AG04450 (cell line): ENCODE data around the gene PBX1. TPM values are rescaled to one million over a fixed set of nuclear protein-coding genes. Genes with fewer than 3 reads are reported as not detected.

ENCODE experiments used
- CTCF ChIA-PET: fragments of 300-600, 350-600 bp; formaldehyde crosslinking; extraction: SDS; loops from one replicate; lab custom pipeline; 2022; ENCODE audit warnings: antibody characterized with exemption, inconsistent platforms; lab: Charles Lee
- POLR2A ChIA-PET: fragments of 350-600 bp; formaldehyde crosslinking; extraction: SDS; loops from one replicate; lab custom pipeline; 2021; ENCODE audit warnings: antibody characterized with exemption, inconsistent platforms; lab: Yijun Ruan, JAX
- DNase-seq: peaks from one replicate; pipeline ENCODE4 v3.0.0-alpha.2; 2011; ENCODE audit warnings: low read depth, low spot score
- H3K27ac ChIP-seq: one replicate; pipeline ENCODE4 v1.5.1; 2012; ENCODE audit warnings: low read depth, low read length, control low read depth
- H3K27me3 ChIP-seq: one replicate; pipeline ENCODE4 v1.6.0; 2012; ENCODE audit warnings: low read length; ENCODE audit not compliant: control insufficient read depth, insufficient read depth
- H3K4me3 ChIP-seq: 2 replicates; pipeline ENCODE4 v1.5.1; 2011; ENCODE audit warnings: mild to moderate bottlenecking, low read depth, low read length, control low read depth
- H3K9me3 ChIP-seq: 2 replicates; pipeline ENCODE4 v1.5.1; 2012; ENCODE audit warnings: low read length; ENCODE audit not compliant: control insufficient read depth, insufficient read depth
- CTCF ChIP-seq: IDR thresholded peaks from 2 replicates; pipeline ENCODE4 v1.5.1; 2011; ENCODE audit warnings: low read depth, low read length, control low read depth, inconsistent platforms
- polyA plus RNA-seq: library from polyadenylated mRNA; depleted of rRNA; stranded (reverse); fragments of >200 nt; gene quantifications from 2 replicates; pipeline ENCODE4 v1.2.3, GENCODE V29; 2011

PBX1 gene
- polyA plus RNA-seq, 1 experiment: 49.9 TPM

GRCh38 chr1:164756741-164757140 is 197.8 kb downstream of the PBX1 start:
- ChIA-PET CTCF (interaction anchor here (0.6 kb wide), 1 partner anchor 98 kb away, joined by 3 read pairs; no protein-coding TSS in a partner anchor), POLR2A (interaction anchor here (0.7 kb wide), 1 partner anchor 198 kb away, joined by 3 read pairs; the partner anchor contains the start of gene PBX1)
- DNase-seq: no peak
- no peaks in the 10 kb centered on the region for H3K9me3 ChIP-seq
- no peak overlapping the region for H3K4me3 ChIP-seq
- H3K27ac ChIP-seq: no peak overlapping the region
- no peak for TF ChIP-seq CTCF
- H3K27me3 ChIP-seq: no peaks in the 10 kb centered on the region

GRCh38 chr1:164757625-164758024 is 198.6 kb downstream of the PBX1 start:
- DNase-seq: no peak
- ChIA-PET CTCF (no interaction called here), POLR2A (no interaction called here)
- Histone ChIP-seq H3K9me3 (no peaks in the 10 kb centered on the region), H3K27ac (no peak overlapping the region), H3K4me3 (no peak overlapping the region), H3K27me3 (no peaks in the 10 kb centered on the region)
- no peak for TF ChIP-seq CTCF

- CTCF ChIA-PET: no interaction called here
- Histone ChIP-seq H3K4me3 (no peak overlapping the region), H3K27ac (no peak overlapping the region)
Measured at GRCh38 chr1:164759144-164759920, 200.3 kb downstream of the PBX1 start.

GRCh38 chr1:164759979-164760469 is 201.0 kb downstream of the PBX1 start:
- ChIA-PET CTCF (interaction anchor here (0.5 kb wide), 1 partner anchor 85 kb away, joined by 5 read pairs; no protein-coding TSS in a partner anchor), POLR2A (interaction anchor here (1.3 kb wide), 1 partner anchor 11 kb away, joined by 3 read pairs; no protein-coding TSS in a partner anchor)
- no peak for DNase-seq
- Histone ChIP-seq H3K27me3 (no peaks in the 10 kb centered on the region), H3K4me3 (no peak overlapping the region), H3K27ac (no peak overlapping the region), H3K9me3 (no peaks in the 10 kb centered on the region)
- TF ChIP-seq CTCF: no peak

More at GRCh38 chr1:164759144-164759920, 200.3 kb downstream of the PBX1 start:
- POLR2A ChIA-PET: interaction anchor here (1.3 kb wide), 1 partner anchor 10 kb away, joined by 3 read pairs; no protein-coding TSS in a partner anchor
- Histone ChIP-seq H3K9me3 (no peaks in the 10 kb centered on the region), H3K27me3 (no peaks in the 10 kb centered on the region)
- no peak for DNase-seq
- TF ChIP-seq CTCF: no peak

GRCh38 chr1:164760569-164760968 is 201.6 kb downstream of the PBX1 start:
- Histone ChIP-seq H3K9me3 (no peaks in the 10 kb centered on the region), H3K4me3 (no peak overlapping the region), H3K27me3 (no peaks in the 10 kb centered on the region), H3K27ac (no peak overlapping the region)
- ChIA-PET POLR2A (no interaction called here), CTCF (interaction anchor here (0.5 kb wide), 1 partner anchor 86 kb away, joined by 5 read pairs; no protein-coding TSS in a partner anchor)
- TF ChIP-seq CTCF: no peak
- no peak for DNase-seq
